Measurements from ENCODE around the gene TNFRSF21.

DNA sequence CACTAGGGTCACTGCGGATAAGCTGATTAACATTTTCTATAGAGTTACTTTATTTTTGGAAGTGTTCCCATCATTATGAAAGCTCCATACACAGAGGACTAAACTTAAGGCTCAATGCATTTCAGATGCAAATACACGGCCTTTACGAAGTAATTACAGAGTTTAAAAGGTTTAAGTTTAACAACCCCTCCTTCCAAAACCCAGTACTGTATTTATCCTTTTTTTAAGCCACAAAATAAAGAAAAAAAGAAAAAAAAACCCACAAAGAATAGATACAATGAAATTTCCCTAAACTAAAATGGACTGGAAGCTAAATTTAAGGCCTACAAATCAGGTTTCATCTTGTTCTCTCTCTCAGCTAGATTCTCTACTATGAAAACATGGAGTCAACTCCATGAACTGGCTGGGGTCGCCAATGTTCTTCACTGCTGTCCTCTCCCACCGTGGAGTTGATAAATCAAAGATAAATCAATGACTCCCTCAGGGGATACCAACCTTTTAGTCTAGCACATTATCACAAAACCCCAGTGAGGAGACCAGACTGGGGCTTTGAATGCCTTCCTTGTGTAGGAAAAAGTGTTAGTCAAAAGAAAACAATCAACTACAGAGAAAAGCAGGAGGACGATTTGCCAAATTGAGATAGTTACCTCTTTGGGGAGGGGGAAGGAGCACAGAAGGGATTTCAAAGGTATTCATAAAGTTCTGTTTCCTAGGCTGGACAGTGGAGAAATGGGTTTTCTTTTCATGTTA is 52.5 kb downstream of the TNFRSF21 start:
- TF ChIP-seq, protein P1, sequence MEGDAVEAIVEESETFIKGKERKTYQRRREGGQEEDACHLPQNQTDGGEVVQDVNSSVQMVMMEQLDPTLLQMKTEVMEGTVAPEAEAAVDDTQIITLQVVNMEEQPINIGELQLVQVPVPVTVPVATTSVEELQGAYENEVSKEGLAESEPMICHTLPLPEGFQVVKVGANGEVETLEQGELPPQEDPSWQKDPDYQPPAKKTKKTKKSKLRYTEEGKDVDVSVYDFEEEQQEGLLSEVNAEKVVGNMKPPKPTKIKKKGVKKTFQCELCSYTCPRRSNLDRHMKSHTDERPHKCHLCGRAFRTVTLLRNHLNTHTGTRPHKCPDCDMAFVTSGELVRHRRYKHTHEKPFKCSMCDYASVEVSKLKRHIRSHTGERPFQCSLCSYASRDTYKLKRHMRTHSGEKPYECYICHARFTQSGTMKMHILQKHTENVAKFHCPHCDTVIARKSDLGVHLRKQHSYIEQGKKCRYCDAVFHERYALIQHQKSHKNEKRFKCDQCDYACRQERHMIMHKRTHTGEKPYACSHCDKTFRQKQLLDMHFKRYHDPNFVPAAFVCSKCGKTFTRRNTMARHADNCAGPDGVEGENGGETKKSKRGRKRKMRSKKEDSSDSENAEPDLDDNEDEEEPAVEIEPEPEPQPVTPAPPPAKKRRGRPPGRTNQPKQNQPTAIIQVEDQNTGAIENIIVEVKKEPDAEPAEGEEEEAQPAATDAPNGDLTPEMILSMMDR (IDR thresholded peaks at IDR 0.05): no peak
- TF ChIP-seq POLR2AphosphoS5 (IDR thresholded peaks at IDR 0.05): no peak
- no peak for TF ChIP-seq EP300 (IDR thresholded peaks at IDR 0.05)
- no peak for TF ChIP-seq POLR2A (IDR thresholded peaks at IDR 0.05)
